GM21825 (cell line): Measurements from ENCODE around the gene LRPAP1.
"Not testable (repeated sequence)": the region's sequence is repeated elsewhere in the genome, so short reads cannot be mapped to it uniquely, and the experiment has no call there.

ENCODE experiments used
- ATAC-seq: cut with Tn5 transposase; IDR thresholded peaks from one replicate; pipeline ENCODE4 v1.9.1; 2021; ENCODE audit warnings: mild to moderate bottlenecking, moderate library complexity; ENCODE audit not compliant: unreplicated experiment

The LRPAP1 gene

DNA sequence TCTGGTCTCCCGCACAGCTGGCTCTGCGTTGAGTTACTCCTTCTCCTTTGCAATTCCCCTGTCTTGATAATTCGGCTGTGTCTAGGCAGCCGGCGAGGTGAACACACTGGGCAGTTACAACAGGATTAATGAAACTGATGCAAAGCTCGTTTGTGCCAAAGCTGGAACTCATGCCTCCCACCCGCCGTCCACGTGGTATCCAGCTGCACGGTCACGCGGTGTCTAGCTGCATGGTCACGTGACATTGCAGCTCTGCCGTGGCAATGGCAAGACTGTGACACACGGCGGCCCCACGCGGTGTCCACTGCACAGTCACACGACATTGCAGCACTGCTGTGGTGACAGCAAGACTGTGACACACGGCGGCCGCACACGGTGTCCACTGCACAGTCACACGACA is 31.2 kb upstream of the LRPAP1 start:
- no peak for ATAC-seq

DNA sequence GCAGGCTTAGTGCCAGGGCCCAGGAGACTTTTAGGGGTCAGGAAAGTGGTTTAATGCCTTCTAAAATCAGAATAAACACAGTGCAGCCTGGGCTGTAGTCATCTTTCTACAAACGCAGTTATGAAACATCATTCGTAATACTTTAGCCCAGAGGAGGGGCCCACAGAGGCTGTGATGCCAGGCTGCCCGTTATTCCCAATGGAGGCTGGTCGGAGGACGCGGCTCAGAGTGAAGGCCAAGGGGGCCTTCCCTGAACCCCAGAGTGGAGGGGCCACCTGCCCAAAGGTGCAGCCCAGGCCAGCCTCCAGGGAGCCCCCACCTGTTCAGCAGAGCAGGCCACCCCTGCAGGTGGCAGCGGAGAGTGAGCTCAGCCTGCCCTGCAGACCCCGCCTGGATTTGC is 29.9 kb upstream of the LRPAP1 start:
- ATAC-seq, result not testable (repeated sequence)

DNA sequence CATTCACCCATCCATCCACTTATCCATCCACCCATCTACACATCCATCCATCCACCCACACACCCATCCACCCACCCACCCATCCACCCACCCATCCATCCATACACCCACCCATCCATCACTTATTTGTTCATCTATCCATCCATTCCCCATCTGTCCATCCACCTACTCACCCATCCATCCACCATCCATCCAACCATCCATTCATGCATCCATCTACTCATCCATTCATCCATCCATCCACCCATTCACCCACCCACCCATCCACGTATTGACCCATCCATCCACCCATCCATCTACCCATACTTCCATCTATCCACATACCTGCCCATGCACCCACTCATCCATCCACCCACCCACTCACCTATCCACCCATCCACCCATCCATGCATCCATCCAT is 28.2 kb upstream of the LRPAP1 start:
- not testable (repeated sequence) for ATAC-seq

DNA sequence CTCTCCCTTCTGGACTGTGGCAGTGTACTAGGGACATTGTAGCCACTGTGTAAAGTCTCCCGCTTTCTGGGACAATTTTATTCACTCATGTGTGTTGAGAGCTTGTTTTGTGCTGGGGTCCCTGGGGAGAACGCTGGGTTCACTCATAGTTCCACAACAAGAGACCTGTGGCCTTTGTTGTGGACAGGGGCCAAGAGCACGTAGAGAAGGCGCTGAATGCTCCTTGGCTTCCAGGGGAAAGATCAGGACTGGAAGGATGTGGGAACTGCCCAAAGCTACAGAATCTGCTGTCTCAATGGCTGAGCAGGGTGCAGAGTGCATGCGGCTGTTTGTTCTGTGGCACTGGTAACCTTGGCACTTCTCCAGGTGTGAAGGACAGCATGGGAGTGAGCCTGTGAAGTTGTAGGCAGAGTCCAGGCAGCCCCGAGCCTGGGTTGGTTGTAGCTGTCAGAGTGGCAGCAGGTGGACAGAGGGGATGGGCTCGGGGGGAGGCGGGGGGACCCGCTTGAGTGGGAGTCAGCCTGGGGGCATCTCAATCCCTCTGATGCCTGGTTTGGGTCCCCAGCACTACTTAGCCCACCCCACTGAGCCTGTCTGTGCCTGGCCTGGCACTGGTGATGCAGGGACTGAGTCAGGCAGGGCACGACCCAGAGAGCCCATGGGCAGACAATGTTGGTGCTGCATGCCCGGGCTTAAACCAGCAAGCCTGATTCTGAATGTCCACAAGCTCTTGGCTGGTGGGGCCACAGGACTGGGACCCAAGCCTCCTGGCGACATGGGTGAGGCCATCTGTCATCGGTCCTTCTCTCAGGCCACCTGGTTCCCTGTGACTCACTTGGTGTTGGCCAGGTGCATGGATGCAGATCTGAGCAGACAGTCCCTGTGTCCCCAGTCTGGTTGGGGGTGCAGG is 27.4 kb upstream of the LRPAP1 start:
- not testable (repeated sequence) for ATAC-seq

DNA sequence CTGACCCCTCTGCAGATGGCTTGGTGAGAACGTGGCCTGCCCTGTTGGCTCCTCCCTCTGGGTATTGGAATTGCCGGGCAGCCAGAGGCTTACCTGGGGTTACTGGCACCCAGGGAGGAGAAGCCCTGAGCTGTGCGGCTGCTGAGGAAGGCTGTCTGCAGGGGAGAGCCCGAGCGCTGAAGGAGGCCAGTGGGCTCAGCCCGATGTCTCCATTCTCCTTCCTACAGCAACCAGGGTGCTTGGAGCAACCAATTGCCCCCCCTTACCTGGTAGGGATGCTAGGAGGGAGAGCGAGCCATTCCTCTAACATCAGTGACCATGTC is 26.3 kb upstream of the LRPAP1 start:
- not testable (repeated sequence) for ATAC-seq

DNA sequence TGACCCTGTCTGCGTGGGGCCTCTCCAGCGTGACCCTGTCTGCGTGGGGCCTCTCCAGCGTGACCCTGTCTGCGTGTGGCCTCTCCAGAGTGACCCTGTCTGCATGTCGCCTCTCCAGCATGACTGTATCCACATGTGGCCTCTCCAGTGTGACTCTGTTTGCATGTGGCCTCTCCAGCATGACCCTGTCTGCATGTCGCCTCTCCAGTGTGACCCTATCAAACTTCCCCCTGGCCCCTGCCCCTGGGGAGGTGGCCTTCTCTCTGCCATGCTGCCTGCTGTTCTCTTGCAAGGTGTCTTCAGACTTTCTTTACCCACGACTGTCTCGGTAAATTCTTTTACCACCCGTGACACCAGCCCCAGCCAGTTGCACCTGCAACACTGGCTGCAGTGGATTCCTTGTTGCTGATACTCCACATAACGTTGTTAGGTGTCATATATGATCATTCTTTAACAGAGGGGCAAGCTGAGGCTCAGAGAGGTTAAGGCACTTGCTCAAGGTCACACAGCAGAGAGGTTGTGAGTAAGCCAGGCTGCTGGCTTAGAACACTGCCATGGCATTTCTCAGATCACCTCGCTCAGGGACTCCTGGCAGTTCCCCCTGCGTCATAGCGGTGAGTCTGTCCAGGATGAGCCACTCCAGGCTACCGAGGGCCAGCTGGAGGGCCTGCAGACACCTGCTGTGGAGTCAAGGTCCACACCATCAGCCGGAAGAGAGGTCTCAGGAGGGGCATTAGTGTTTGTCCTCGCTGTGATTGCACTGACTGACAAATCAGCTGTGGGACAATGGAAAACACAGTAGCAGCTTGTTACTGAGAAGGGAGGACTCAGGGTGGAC is 25.7 kb upstream of the LRPAP1 start:
- ATAC-seq, result not testable (repeated sequence)

DNA sequence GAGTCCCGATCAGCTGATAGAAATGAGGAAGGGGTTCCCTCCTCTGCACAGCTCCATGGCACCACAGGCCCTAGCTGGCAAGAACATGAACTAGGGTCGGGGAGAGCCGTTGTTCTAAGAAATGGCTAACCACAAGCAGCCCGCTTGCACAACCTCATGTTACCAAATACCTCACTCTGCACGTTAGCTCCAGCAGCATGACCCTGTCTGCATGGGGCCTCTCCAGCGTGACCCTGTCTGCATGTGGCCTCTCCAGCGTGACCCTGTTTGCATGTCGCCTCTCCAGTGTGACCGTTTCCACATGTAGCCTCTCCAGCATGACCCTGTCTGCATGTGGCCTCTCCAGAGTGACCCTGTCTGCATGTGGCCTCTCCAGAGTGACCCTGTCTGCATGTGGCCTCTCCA is 24.9 kb upstream of the LRPAP1 start:
- ATAC-seq, result not testable (repeated sequence)

DNA sequence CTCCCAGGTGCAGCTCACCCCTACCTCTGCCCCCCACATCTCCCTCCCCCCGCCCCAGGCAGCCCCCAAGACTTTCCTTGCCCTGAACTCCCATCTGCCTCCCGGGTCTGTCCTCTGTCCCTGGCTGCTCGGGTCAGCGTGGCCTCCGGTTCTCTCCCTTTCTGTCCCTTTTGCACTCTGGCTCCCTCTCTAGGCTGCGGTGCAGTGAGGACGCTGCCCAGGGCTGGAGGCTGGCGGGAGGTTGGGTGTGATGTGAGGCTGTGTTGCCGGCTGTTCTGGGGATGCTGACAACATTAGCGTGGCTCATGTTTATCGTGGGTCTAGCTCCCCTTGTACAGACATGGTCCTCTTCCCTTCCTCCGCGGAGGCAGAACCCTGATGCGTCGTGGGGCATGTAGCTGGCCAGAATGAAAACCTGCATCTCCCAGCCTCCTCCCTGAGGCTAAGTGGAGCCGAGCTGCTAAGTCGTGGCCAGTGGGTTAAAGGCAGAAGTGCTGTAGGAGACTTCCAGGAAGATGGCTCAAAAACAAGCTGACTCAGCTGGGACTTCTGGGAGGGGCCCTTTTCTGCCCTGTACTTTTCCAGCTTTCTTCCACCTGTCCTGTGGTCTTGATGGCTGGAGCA is 24.1 kb upstream of the LRPAP1 start:
- ATAC-seq, result not testable (repeated sequence)

DNA sequence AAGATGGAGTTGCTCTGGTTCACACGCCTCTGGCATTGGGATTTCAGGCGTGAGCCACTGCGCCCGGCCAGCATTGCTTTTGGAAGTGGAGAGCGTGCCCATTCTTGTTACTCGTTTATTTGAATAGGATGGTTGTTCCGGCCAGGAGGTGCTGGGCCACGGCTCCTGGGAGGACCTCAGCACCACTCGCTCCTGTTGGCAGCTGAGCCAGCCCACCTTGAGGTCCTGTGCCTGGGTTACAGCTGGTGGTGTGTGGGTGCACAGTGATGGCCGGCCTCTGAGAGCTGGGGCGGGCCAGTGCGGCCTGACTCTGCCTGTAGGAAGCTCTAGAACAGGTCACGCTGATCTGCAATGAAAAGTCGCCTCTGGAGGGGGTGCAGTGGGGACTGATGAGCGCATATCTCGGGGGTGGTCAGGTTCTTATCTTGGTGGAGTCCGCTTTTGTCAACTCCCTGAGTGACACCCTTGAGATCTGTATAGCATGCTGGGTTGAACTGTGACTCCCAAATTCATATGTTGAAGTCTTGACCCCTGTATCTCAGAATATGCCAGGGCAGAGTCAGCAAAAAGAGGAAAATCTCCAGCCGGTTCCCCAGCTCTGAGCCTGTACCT is 23.3 kb upstream of the LRPAP1 start:
- ATAC-seq, result not testable (repeated sequence)

DNA sequence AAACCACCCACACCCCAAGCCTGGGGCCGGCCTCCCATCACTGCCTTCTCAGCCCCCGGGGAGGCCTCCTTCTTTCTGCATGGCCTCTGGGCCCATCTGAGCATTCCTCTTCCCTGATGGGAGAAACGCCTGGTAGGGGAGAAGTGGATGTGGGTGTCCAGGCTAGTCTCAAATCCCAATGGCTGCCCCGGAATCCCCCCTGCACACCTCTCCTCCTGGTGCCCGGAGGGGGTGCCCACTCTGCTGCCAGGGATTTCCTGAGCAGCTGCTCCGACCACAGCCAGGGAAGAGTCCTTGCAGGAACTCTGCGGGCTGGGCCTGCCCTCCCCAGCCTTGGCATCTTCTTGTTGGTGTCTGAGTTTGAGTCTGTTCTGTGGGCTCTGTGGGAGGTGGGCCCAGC is 19.1 kb upstream of the LRPAP1 start:
- not testable (repeated sequence) for ATAC-seq

DNA sequence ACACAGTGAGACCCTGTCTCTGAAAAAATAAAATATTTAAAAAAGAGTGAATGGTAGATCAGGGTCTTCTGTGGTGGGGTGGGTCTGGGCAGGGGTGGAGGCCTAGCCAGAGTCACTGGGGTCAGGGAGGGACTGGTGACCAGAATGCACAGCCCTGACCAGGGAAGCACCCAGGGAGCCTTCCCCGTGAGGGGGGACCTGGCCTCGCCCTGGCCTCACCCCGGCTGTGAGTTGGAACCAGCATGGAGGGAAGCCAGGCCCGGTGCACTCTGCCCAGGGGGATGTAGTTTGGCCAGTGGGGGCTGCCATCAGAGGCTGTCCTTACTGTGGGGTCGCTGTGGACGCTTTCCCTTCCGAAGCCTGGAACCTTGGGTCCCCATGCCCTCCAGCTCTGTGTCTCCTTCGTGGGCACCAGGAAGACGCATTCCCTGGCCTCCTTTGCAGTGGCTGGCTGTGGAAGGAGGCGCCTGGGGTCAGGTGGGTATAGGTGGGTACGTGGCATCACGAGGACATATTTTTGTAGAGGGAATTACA is 18.6 kb upstream of the LRPAP1 start:
- not testable (repeated sequence) for ATAC-seq

DNA sequence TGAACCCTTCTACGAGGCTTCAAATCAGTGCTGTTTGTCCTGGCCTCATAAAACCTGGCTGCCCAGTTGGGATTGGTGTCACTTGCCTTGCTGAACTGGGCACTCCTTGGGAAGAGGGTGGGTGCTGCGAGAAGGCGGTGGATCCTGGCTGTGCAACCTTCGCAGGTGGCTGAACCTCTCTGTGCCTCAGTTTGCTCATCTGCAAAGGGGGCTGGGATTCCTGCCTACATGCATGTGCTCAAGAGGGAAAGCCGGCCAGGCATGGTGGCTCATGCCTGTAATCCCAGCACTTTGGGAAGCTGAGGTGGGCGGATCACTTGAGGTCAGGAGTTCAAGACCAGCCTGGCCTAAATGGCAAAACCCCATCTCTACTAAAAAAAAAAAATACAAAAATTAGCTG is 17.8 kb upstream of the LRPAP1 start:
- ATAC-seq, result not testable (repeated sequence)

DNA sequence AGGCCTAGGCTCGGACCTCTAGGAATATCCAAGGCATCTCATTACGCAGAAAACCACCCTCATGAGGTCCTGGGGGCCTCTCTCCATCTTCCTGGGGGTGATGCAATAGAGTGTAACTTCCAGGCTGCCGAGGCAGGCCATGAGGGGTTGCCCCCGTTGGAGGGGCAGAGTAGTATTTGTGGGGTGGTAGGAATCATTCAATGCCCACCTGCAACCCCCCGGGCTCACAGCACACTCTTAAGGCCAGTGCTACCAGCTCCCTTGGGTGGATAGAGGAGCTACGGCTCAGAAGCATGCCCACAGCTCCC is 17.4 kb upstream of the LRPAP1 start:
- ATAC-seq, result not testable (repeated sequence)

DNA sequence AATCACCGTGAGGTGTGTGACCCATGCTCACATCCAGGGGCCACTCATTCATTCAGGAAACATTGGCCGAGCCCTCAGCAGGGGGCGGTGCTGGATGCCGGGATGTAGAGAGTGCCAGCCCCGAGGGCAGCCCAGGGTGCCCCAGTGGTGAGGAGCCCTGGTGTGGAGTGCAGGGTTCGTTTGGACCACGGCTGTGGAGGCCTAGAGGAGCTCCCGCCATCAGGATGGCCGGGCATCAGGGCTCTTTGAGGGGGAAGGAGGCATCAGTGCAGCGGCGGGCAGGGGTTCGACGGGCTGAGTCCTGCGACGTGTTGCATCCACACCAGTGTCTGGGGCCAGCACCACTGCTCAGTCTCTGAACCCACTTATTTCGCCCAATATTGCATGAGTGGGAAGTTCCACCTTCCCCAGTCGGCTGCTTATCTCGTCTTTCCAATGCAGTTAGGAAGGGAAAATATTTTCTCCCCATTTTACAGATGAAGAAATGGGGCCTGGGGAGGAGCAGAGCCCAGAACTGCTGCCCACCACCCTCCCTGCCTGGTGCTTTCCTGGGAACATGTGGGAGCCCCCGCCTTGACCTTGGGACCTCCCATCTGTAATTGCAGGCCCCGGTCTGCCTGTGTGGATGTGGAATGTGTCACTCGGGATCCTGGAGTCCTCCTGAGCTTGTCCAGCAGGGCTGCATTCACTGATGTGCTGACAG is 16.9 kb upstream of the LRPAP1 start:
- ATAC-seq, result not testable (repeated sequence)

DNA sequence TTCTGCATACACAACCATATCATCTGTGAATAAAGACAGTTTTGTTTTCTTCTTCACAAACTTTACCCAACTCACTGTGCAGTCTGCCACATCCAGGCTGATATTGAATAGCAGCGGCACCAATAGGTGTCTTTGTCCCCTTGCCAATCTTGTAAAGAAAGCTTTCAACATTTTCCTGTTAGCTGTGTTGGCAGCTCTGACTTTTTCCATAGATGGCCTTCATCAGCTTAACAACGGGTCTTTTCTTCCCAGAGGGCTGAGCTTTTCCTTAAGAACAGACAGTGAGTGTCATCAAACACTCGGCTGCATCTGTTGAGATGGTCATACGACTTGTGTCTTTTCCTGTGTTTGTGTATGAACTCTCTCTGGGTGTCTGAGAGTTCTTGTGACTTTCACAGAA is 14.5 kb upstream of the LRPAP1 start:
- ATAC-seq, result not testable (repeated sequence)

DNA sequence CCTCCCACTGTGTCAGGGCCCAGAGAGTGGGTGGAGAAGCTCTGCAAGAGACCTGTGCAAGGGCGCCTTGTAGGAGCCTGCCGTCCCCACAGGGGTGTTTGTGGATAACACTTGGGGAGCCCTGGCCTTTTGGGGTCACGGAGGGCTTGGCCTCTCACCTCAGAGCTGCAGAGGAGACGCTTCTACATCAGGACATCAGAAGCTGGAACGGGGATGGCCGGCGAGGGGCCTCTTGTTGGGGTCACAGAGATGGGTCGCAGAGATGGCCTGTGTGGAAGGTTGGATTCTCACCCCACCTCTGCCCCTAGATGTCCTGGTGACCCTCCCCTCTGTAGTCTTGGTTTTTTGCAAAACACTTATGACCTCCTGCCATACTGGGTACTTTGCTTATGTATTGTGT is 13.1 kb upstream of the LRPAP1 start:
- ATAC-seq, result not testable (repeated sequence)

DNA sequence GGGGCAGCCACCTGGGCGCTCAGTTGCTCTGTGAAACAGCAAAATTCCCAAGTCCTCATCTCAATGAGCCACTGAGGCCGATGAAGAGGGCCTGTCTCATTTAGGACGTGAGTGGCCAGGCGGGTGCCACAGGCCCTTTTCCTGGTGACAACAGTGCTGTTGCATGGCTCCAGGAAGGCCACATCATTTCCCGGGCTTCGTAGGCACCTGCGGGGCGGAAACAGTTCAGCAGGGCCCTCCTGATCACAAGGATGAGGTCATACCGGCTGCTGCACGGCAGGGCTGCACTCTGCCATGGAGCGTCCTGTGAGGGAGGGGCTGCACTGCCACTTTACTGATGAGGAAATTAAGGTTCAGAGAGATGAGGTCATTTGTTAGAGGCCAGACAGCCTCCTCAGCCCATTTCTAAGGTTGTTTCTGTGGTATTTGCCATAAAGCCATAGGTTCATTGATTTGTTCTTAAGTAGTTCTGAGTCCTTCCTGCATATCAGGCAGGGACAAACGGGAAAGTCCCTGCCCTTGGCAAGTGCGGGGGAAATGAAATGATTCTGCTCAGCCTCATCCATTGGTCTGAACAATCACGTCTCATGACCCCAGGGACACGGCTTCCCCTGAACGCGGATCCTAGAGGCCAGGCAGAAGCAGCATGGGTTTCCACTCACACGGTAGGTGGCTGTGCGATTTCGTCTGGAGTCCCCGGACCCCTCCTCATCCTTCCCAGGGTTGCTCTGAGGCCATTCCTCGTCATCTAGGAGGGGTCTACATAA is 12.2 kb upstream of the LRPAP1 start:
- ATAC-seq, result not testable (repeated sequence)

DNA sequence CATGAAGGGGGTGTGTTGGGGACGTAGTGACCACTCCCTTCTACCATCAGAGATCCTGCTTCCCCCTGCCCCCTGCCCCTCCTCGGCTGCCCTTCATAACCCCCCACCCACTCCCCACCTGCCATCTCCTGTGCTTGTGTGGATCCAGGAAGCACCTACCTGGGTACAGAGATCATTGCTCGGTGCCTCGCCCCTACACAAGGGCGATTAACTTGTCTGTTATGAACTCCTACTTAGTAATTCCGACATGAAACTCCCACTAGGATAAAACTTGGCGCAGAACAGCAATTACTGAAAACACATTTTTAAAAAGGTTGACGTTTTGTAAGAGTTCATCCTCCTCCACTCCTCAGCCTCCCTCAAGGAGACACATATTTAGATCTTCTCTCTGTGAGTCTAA is 11.2 kb upstream of the LRPAP1 start:
- not testable (repeated sequence) for ATAC-seq

DNA sequence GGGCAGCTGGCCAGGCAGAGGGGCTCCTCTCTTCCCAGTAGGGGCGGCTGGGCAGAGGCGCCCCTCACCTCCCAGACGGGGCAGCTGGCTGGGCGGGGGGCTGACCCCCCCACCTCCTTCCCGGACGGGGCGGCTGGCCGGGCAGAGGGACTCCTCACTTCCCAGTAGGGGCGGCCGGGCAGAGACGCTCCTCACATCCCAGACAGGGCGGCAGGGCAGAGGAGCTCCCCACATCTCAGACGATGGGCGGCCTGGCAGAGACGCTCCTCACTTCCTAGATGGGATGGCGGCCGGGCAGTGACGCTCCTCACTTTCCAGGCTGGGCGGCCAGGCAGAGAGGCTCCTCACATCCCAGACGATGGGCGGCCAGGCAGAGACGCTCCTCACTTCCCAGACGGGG is 6.7 kb upstream of the LRPAP1 start:
- not testable (repeated sequence) for ATAC-seq

DNA sequence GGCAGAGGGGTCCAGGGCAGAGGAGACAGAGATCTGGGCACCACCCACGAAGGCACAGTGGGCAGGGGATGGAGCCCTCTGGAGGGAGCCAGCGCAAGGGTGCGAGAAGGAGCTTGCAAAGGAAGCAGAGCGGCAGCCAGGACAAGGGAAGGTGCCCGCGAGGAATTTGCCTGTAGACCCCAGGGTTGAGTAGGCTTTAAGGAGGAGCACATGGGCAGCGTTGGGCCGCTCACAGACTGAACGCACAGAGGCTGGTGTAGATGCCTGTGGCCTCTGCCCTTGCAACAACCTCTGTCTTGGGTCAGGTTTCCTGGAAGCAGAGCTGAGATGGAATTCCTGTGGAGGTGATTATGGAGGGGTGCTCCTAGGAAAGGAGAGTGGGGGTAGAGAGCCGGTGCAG is 3.6 kb upstream of the LRPAP1 start:
- not testable (repeated sequence) for ATAC-seq
